T-helper 1 cell (primary cell): ENCODE measurements around the gene KPNA4.
"Not testable (repeated sequence)": the region's sequence is repeated elsewhere in the genome, so short reads cannot be mapped to it uniquely, and the experiment has no call there.

Experiments
- DNase-seq, 5 donors: peaks; one replicate each; pipeline ENCODE4 v3.0.0-alpha.2; 2012 to 2020
- total RNA-seq, 4 donors: gene quantifications; one replicate each; lab custom pipeline; 2026; lab: John Stamatoyannopoulos, UW

KPNA4 gene
- total RNA-seq: 96.4 to 167 (median 126) reads per million in 4 donors

- DNase-seq: peak; percentile 92 to 97 (median 95)
Observed at GRCh38 chr3:160565442-160566403, at the start of gene KPNA4. KPNA4 (minus strand) TSS chr3:160565571; CDS start chr3:160565282, 289 bp downstream.

- DNase-seq: no peak
Observed at GRCh38 chr3:160613661-160614060, 48.3 kb upstream of the KPNA4 start.

GRCh38 chr3:160612386-160613075, 47.2 kb upstream of the KPNA4 start:
- no peak for DNase-seq

- DNase-seq: no peak
Observed at GRCh38 chr3:160611141-160611540, 45.8 kb upstream of the KPNA4 start.

GRCh38 chr3:160608870-160609269, 43.5 kb upstream of the KPNA4 start:
- no peak for DNase-seq

- no peak for DNase-seq
Observed at GRCh38 chr3:160607826-160608225, 42.5 kb upstream of the KPNA4 start.

GRCh38 chr3:160605315-160605714, 39.9 kb upstream of the KPNA4 start:
- DNase-seq: no peak

- not testable (repeated sequence) for DNase-seq
Observed at GRCh38 chr3:160603845-160604244, 38.5 kb upstream of the KPNA4 start.

- no peak for DNase-seq
Observed at GRCh38 chr3:160602259-160602658, 36.9 kb upstream of the KPNA4 start.

- no peak for DNase-seq
Observed at GRCh38 chr3:160601288-160601687, 35.9 kb upstream of the KPNA4 start.

- no peak for DNase-seq
Observed at GRCh38 chr3:160598865-160599264, 33.5 kb upstream of the KPNA4 start.

- DNase-seq: no peak
Observed at GRCh38 chr3:160588023-160588422, 22.7 kb upstream of the KPNA4 start.

GRCh38 chr3:160587105-160587504, 21.7 kb upstream of the KPNA4 start:
- DNase-seq: no peak

GRCh38 chr3:160586679-160587078, 21.3 kb upstream of the KPNA4 start:
- no peak for DNase-seq

GRCh38 chr3:160583451-160583850, 18.1 kb upstream of the KPNA4 start:
- no peak for DNase-seq

- no peak for DNase-seq
Observed at GRCh38 chr3:160580938-160581337, 15.6 kb upstream of the KPNA4 start.

- DNase-seq: no peak
Observed at GRCh38 chr3:160577556-160578195, 12.3 kb upstream of the KPNA4 start.

GRCh38 chr3:160577093-160577492, 11.7 kb upstream of the KPNA4 start:
- DNase-seq: no peak

- DNase-seq: no peak
Observed at GRCh38 chr3:160576621-160577020, 11.2 kb upstream of the KPNA4 start.

- DNase-seq: no peak
Observed at GRCh38 chr3:160575589-160575988, 10.2 kb upstream of the KPNA4 start.

GRCh38 chr3:160574636-160575035, 9.3 kb upstream of the KPNA4 start:
- DNase-seq: no peak

GRCh38 chr3:160573955-160574525, 8.7 kb upstream of the KPNA4 start:
- not testable (repeated sequence) for DNase-seq
